ENCODE results near the gene IL12B.

IL12B gene

DNA sequence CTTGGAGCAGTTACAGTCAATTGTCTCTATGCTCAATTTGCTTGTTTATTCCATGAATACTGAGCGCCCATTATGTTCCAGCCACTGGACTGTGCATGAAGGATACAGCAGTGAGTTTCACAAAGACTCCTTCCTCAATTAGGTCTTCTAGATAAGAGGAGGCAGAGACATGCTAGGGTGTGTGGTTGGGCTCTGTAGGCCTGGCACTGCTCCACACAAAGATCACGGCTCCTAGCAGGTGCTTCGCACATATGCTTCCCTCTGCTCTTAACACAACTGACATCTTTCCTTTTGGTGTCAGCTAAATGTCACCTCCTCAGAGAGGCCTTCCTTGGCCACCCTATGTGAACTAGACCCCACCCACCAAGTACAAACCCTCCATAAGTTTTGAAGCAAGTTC, 10.9 kb downstream of the IL12B start:
- Histone ChIP-seq H3K36me3 (ENCODE audit: low read length) (no peaks in the 10 kb centered on the region), H3K27me3 (ENCODE audit: low read length) (no peaks in the 10 kb centered on the region), H3K4me3 (ENCODE audit: insufficient read depth, low read length, poor library complexity, severe bottlenecking) (no peak overlapping the region), H3K79me2 (ENCODE audit: insufficient read depth, low read length) (no peaks in the 10 kb centered on the region), H3K9me2 (replicated peaks; ENCODE audit: insufficient read depth, low read length) (no peaks in the 10 kb centered on the region), H3K4me2 (ENCODE audit: low read depth, low read length, poor library complexity, severe bottlenecking) (no peak overlapping the region), H3K9ac (ENCODE audit: low read length) (no peak overlapping the region), H3K27ac (ENCODE audit: low read depth, low read length) (no peak overlapping the region), H4K20me1 (ENCODE audit: low read depth, low read length) (no peaks in the 10 kb centered on the region), H2AFZ (ENCODE audit: low read depth, low read length, severe bottlenecking) (no peak overlapping the region), H3K9me3 (ENCODE audit: insufficient read depth, low read length) (no peaks in the 10 kb centered on the region), H3F3A (ENCODE audit: insufficient read depth) (no peaks in the 10 kb centered on the region)
- TF ChIP-seq, protein P1, sequence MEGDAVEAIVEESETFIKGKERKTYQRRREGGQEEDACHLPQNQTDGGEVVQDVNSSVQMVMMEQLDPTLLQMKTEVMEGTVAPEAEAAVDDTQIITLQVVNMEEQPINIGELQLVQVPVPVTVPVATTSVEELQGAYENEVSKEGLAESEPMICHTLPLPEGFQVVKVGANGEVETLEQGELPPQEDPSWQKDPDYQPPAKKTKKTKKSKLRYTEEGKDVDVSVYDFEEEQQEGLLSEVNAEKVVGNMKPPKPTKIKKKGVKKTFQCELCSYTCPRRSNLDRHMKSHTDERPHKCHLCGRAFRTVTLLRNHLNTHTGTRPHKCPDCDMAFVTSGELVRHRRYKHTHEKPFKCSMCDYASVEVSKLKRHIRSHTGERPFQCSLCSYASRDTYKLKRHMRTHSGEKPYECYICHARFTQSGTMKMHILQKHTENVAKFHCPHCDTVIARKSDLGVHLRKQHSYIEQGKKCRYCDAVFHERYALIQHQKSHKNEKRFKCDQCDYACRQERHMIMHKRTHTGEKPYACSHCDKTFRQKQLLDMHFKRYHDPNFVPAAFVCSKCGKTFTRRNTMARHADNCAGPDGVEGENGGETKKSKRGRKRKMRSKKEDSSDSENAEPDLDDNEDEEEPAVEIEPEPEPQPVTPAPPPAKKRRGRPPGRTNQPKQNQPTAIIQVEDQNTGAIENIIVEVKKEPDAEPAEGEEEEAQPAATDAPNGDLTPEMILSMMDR (IDR thresholded peaks at IDR 0.05; ENCODE audit: insufficient read depth, low read length, poor library complexity, severe bottlenecking): no peak
- no peak for TF ChIP-seq EZH2phosphoT487 (conservative IDR thresholded peaks at IDR 0.05; ENCODE audit: low read length)

- no peaks in the 10 kb centered on the region for H3K36me3 ChIP-seq (ENCODE audit: low read length)
- H3K27me3 ChIP-seq (ENCODE audit: low read length): no peaks in the 10 kb centered on the region
- H2AFZ ChIP-seq (ENCODE audit: low read depth, low read length, severe bottlenecking): no peak overlapping the region
- H4K20me1 ChIP-seq (ENCODE audit: low read depth, low read length): no peaks in the 10 kb centered on the region
- no peaks in the 10 kb centered on the region for H3K9me2 ChIP-seq (replicated peaks; ENCODE audit: insufficient read depth, low read length)
- H3K4me2 ChIP-seq (ENCODE audit: low read depth, low read length, poor library complexity, severe bottlenecking): no peak overlapping the region
- no peaks in the 10 kb centered on the region for H3K79me2 ChIP-seq (ENCODE audit: insufficient read depth, low read length)
- H3K4me3 ChIP-seq (ENCODE audit: insufficient read depth, low read length, poor library complexity, severe bottlenecking): no peak overlapping the region
- H3K9ac ChIP-seq (ENCODE audit: low read length): no peak overlapping the region
- no peak overlapping the region for H3K27ac ChIP-seq (ENCODE audit: low read depth, low read length)
- H3K9me3 ChIP-seq (ENCODE audit: insufficient read depth, low read length): no peaks in the 10 kb centered on the region
- TF ChIP-seq, protein P1 (IDR thresholded peaks at IDR 0.05; ENCODE audit: insufficient read depth, low read length, poor library complexity, severe bottlenecking): no peak
- no peaks in the 10 kb centered on the region for H3F3A ChIP-seq (ENCODE audit: insufficient read depth)
Measured at GRCh38 chr5:159318448-159318847, 11.8 kb downstream of the IL12B start.

DNA sequence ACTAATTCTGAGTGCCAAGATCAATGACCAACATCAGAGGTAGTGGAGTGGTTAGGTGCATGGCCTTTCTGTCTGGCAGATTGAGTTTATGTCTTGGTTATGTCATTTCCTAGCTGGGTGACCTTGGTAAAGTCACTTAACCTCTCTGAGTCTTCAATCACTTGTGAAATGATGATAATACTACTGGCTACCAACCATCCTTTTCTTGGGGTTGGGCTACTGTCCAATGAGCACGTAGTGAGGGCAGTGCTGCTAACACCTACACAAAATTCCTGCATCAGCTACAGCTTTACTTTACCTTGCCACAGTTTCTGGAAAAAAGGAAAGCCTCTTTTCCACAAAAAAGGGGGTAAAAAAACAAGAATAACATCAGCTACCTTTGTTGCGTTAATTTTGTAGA, 12.4 kb downstream of the IL12B start:
- Histone ChIP-seq H3K27ac (ENCODE audit: low read depth, low read length) (no peak overlapping the region), H3K9me2 (replicated peaks; ENCODE audit: insufficient read depth, low read length) (no peaks in the 10 kb centered on the region), H4K20me1 (ENCODE audit: low read depth, low read length) (no peaks in the 10 kb centered on the region), H3K9me3 (ENCODE audit: insufficient read depth, low read length) (no peaks in the 10 kb centered on the region), H3K36me3 (ENCODE audit: low read length) (no peaks in the 10 kb centered on the region), H3F3A (ENCODE audit: insufficient read depth) (no peaks in the 10 kb centered on the region), H3K79me2 (ENCODE audit: insufficient read depth, low read length) (no peaks in the 10 kb centered on the region), H2AFZ (ENCODE audit: low read depth, low read length, severe bottlenecking) (no peak overlapping the region), H3K4me2 (ENCODE audit: low read depth, low read length, poor library complexity, severe bottlenecking) (no peak overlapping the region), H3K4me3 (ENCODE audit: insufficient read depth, low read length, poor library complexity, severe bottlenecking) (no peak overlapping the region), H3K9ac (ENCODE audit: low read length) (no peak overlapping the region), H3K27me3 (ENCODE audit: low read length) (no peaks in the 10 kb centered on the region)
- TF ChIP-seq, protein P1 (IDR thresholded peaks at IDR 0.05; ENCODE audit: insufficient read depth, low read length, poor library complexity, severe bottlenecking): no peak
- no peak for TF ChIP-seq EZH2phosphoT487 (conservative IDR thresholded peaks at IDR 0.05; ENCODE audit: low read length)
